Measurements from ENCODE around the gene AP4S1.
"Not testable (repeated sequence)": the region's sequence is repeated elsewhere in the genome, so short reads cannot be mapped to it uniquely, and the experiment has no call there.

Gene AP4S1

DNA sequence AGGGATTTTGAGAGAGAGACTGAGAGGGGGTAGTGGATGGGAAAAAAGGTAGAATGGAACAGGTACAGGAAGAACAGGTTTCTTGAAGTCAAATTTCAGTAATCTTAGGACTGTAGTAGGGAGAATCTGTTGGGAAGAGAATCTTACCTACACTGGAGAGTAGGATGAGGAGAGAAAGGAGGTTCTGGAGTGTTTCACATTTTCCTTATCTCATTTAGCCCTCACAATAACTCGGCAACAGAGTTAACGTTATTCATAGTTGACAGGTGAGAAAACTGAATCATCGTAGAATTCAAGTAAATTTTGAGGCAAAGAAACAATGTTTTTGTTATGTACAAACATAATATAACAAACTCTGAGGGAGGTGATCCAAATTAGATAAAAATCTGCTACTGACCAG is 17.9 kb downstream of the AP4S1 start:
- no peak for DNase-seq (ENCODE audit: low read depth)

- no peak for DNase-seq (ENCODE audit: low read depth)
Observed at GRCh38 chr14:31045501-31046080, 20.1 kb downstream of the AP4S1 start.

GRCh38 chr14:31047503-31047902 is 22.1 kb downstream of the AP4S1 start:
- no peak for DNase-seq (ENCODE audit: low read depth)

- no peak for DNase-seq (ENCODE audit: low read depth)
Observed at GRCh38 chr14:31051023-31051422, 25.6 kb downstream of the AP4S1 start.

- DNase-seq (ENCODE audit: low read depth) = peak; percentile 37
Observed at GRCh38 chr14:31051511-31051910, 26.1 kb downstream of the AP4S1 start.

GRCh38 chr14:31052905-31053586 is 27.6 kb downstream of the AP4S1 start:
- DNase-seq (ENCODE audit: low read depth) = not testable (repeated sequence)

- no peak for DNase-seq (ENCODE audit: low read depth)
Observed at GRCh38 chr14:31057035-31057434, 31.6 kb downstream of the AP4S1 start.

DNA sequence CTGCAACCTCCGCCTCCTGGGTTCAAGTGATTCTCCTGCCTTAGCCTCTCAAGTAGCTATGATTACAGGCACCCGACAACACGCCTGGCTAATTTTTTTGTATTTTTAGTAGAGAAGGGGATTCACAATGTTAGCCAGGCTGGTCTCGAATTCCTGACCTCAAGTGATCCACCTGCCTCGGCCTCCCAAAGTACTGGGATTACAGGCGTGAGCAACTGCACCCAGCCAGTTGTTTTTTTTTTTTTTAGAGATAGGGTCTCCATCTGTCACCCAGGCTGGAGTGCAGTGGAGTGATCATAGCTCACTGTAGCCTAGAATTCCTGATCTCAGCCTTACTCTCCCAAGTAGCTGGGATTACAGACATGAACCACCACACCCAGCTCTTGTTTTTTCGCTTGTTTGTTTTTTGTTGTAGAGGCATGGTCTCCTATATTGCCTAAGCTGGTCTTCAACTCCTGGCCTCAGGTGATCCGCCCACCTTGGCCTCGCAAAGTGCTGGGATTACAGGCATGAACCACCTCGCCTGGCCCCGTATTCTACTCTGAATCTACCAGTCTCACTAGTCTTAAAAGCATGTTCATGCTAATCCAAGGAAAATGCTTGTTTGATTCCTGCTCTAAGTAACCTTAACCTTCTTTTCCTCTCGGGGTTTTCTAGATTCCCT is 32.4 kb downstream of the AP4S1 start:
- DNase-seq (ENCODE audit: low read depth) = no peak

GRCh38 chr14:31059152-31059924 is 33.9 kb downstream of the AP4S1 start:
- DNase-seq (ENCODE audit: low read depth) = peak; percentile 49

GRCh38 chr14:31060253-31060875 is 34.9 kb downstream of the AP4S1 start:
- DNase-seq (ENCODE audit: low read depth) = no peak

DNA sequence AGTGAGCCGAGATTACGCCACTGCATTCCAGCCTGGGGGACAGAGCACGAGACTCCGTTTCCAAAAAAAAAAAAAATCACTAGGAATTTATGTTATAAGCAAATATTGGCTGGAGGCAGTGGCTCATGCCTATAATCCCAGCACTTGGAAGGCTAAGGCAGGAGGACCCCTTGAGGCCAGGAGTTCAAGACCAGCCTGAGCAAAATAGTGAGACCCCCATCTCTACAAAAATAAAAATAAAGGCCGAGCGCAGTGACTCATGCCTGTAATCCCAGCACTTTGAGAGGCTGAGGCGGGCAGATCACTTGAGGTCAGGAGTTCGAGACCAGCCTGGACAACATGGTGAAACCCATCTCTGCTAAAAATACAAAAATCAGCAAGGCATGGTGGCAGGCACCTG is 37.5 kb downstream of the AP4S1 start:
- not testable (repeated sequence) for DNase-seq (ENCODE audit: low read depth)

GRCh38 chr14:31068235-31068634 is 42.8 kb downstream of the AP4S1 start:
- DNase-seq (ENCODE audit: low read depth) = no peak

GRCh38 chr14:31069343-31069742 is 43.9 kb downstream of the AP4S1 start:
- DNase-seq (ENCODE audit: low read depth) = no peak

DNA sequence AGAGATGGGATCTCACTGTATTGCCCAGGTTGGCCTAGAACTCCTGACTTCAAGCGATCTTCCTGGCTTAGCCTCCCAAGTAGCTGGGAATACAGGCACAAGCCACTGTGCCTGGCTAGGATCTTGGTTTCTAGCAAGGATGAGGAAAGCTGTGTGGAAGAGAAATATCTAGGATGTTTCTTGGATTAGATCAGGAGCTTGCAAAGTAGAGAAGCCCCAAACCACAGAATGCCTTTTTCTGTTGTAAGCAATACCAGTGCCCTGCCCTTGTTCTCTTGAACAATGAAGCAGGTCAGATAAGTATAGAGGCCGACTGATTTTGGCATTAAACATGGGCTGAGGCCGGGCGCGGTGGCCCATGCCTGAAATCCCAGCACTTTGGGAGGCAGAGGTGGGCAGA is 45.0 kb downstream of the AP4S1 start:
- DNase-seq (ENCODE audit: low read depth) = peak; percentile 86

GRCh38 chr14:31071151-31071550 is 45.7 kb downstream of the AP4S1 start:
- no peak for DNase-seq (ENCODE audit: low read depth)

GRCh38 chr14:31075144-31075543 is 49.7 kb downstream of the AP4S1 start:
- no peak for DNase-seq (ENCODE audit: low read depth)

DNA sequence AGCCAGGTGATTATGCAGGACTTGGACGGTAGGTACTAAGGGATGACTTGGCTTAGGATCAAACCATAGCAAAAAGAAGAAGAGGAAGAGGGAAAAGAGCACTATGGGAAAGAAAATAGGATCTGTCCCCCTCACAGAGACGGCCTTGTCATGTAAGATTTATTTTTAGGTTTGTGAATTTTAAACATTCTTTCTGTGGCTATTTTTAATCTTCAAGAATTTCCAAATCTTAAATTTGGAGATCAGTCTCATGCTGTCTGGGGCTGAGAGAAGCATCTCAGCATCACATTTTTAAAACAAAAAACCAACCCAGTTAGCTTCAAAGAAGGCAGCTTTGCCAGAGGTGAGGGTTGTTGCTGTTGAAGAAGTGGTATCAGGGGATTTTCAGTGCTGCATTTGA is 53.3 kb downstream of the AP4S1 start:
- DNase-seq (ENCODE audit: low read depth) = no peak

DNA sequence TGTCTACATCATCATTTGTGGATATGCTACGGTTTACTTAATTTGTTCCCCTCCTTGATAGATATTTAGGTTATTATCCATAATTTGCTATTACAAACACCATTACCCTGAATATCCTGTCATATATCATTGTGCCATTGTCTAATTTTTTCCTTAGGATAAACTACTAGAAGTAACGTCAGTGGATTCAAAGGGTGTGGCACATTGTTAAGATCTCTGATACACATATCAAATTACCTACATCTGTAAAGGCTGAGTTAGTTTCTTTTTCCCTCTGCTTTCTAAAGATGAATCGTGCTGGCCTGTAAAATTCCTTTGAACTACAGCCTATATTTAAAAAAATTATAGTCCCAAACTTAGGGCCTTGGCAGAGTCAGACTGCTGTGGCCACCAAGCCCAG is 54.6 kb downstream of the AP4S1 start:
- peak; percentile 30 for DNase-seq (ENCODE audit: low read depth)

GRCh38 chr14:31080484-31080883 is 55.0 kb downstream of the AP4S1 start:
- no peak for DNase-seq (ENCODE audit: low read depth)

- DNase-seq (ENCODE audit: low read depth) = no peak
Observed at GRCh38 chr14:31083781-31084180, 58.3 kb downstream of the AP4S1 start.

DNA sequence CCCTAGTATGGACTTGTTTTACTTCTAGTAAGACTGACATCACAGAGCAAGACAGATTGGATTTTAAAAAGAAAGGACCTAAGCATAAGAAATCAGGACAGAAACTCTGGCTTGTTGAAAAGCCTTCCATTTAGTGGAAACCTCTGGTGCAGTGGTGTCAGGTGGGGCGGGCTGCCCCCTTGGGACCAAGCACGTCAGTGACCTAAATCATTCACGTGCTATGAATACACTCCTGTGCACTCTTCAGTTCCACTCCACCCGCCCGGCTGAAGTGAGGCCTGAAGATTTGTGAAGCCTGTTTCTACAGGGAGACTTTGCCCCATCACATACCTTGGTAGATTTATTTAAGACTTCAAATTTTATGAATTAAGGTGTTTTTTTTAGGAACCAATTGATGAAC is 58.9 kb downstream of the AP4S1 start:
- DNase-seq (ENCODE audit: low read depth) = no peak

- DNase-seq (ENCODE audit: low read depth) = no peak
Observed at GRCh38 chr14:31085027-31085426, 59.6 kb downstream of the AP4S1 start.

All from ELR (cell line).